Osteocyte (in vitro differentiated cells): ENCODE data around the gene C1orf198. TPM values are rescaled to one million over a fixed set of nuclear protein-coding genes. Genes with fewer than 3 reads are reported as not detected.
A peak's percentile ranks its signal among the peaks of the same experiment; 100 is the strongest.

Experiments used
- DNase-seq: peaks from one replicate; pipeline ENCODE4 v3.0.0; 2021; ENCODE audit warnings: mixed read lengths; ENCODE audit not compliant: unreplicated experiment; ENCODE audit errors: extremely low spot score
- H3K27ac Mint-ChIP-seq: one replicate; pipeline ENCODE4 v1.8.0; 2021; ENCODE audit warnings: mild to moderate bottlenecking, mixed read lengths; ENCODE audit not compliant: unreplicated experiment
- H3K27me3 Mint-ChIP-seq: one replicate; pipeline ENCODE4 v1.8.0; 2021; ENCODE audit warnings: mixed read lengths; ENCODE audit not compliant: unreplicated experiment
- H3K36me3 Mint-ChIP-seq: one replicate; pipeline ENCODE4 v1.8.0; 2021; ENCODE audit warnings: mixed read lengths; ENCODE audit not compliant: unreplicated experiment
- H3K4me1 Mint-ChIP-seq: one replicate; pipeline ENCODE4 v1.8.0; 2021; ENCODE audit warnings: mixed read lengths; ENCODE audit not compliant: unreplicated experiment
- H3K4me3 Mint-ChIP-seq: one replicate; pipeline ENCODE4 v1.8.0; 2021; ENCODE audit warnings: mild to moderate bottlenecking, moderate library complexity, mixed read lengths; ENCODE audit not compliant: unreplicated experiment
- H3K9me3 Mint-ChIP-seq: one replicate; pipeline ENCODE4 v1.8.0; 2021; ENCODE audit warnings: mixed read lengths; ENCODE audit not compliant: unreplicated experiment
- total RNA-seq: library from RNA; stranded (reverse); gene quantifications from 2 replicates; pipeline ENCODE4 v1.2.1, GENCODE V29; 2021
- TF ChIP-seq, protein P1 (sequence below): fragments of 200-600 bp; sonication (generic); IDR thresholded peaks from 2 replicates; pipeline ENCODE4 v1.5.0; 2021; ENCODE audit warnings: antibody characterized with exemption, mild to moderate bottlenecking, moderate library complexity

Gene C1orf198
- total RNA-seq, 1 donor from 2014 or later, result 281 TPM

DNA sequence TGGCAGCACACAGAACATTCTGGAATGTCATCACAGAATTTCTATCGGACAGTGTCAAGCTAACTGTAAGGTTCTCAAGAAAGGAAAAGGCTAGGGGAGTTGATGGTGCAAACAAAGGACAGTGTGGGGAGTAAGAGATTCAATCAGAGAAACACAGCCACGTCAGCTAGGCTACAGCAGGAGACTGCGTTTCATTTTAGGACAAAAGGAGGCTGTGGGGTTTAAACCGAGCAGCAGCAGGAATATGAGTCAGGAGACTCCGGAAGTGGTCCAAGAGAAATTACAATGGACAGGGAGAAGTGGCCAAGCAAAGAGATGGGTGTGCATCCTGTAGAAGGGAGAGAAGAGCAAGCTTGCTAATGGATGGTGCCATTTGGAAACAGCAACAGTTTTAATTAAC, 37.4 kb upstream of the C1orf198 start:
- Mint-ChIP-seq H3K27ac (peak overlapping the region; percentile 56), H3K4me3 (no peak overlapping the region), H3K9me3 (no peaks in the 10 kb centered on the region), H3K36me3 (peaks cover 29% of the 10 kb centered on the region), H3K27me3 (no peaks in the 10 kb centered on the region), H3K4me1 (peaks cover 27% of the 10 kb centered on the region)
- no peak for DNase-seq
- TF ChIP-seq, protein P1, sequence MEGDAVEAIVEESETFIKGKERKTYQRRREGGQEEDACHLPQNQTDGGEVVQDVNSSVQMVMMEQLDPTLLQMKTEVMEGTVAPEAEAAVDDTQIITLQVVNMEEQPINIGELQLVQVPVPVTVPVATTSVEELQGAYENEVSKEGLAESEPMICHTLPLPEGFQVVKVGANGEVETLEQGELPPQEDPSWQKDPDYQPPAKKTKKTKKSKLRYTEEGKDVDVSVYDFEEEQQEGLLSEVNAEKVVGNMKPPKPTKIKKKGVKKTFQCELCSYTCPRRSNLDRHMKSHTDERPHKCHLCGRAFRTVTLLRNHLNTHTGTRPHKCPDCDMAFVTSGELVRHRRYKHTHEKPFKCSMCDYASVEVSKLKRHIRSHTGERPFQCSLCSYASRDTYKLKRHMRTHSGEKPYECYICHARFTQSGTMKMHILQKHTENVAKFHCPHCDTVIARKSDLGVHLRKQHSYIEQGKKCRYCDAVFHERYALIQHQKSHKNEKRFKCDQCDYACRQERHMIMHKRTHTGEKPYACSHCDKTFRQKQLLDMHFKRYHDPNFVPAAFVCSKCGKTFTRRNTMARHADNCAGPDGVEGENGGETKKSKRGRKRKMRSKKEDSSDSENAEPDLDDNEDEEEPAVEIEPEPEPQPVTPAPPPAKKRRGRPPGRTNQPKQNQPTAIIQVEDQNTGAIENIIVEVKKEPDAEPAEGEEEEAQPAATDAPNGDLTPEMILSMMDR, result no peak

DNA sequence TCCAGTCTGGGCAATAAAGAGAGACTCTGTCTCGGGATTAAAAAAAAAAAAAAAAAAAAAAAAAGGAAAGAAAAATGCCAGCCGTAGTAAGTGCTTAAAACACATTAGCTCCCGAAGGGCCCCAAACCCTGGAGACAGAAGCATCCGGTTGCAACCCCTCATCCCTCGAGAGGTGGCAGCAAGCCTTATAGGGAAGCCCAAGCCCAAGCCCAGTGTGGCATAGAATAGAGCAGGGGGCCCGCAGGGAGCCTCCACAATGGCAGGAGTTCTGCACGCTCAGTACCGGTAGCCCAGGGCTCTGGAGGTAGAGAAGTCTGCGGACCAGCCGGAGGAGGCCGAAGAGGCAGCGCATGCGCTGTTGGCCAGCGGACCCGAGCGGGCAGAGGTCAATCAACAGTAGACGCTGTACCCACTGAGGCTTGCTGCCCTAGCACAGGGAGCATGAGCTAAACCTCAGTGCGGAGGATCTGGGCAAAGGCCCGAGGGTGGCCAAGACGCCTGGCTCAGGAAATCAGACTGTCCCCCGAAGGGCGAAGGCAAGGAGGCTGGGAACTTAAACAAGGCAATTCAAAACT, 34.1 kb upstream of the C1orf198 start:
- TF ChIP-seq, protein P1, result no peak
- Mint-ChIP-seq H3K4me1 (peaks cover 36% of the 10 kb centered on the region), H3K27ac (no peak overlapping the region), H3K9me3 (no peaks in the 10 kb centered on the region), H3K4me3 (no peak overlapping the region), H3K27me3 (no peaks in the 10 kb centered on the region), H3K36me3 (peaks cover 17% of the 10 kb centered on the region)
- DNase-seq, result no peak

- TF ChIP-seq, protein P1, result no peak
- H3K36me3 Mint-ChIP-seq, result peaks cover 14% of the 10 kb centered on the region
- no peak for DNase-seq
- no peak overlapping the region for H3K4me3 Mint-ChIP-seq
- no peaks in the 10 kb centered on the region for H3K9me3 Mint-ChIP-seq
- no peaks in the 10 kb centered on the region for H3K27me3 Mint-ChIP-seq
- H3K27ac Mint-ChIP-seq, result no peak overlapping the region
- peaks cover 43% of the 10 kb centered on the region for H3K4me1 Mint-ChIP-seq
Observed at GRCh38 chr1:230901671-230902070, 33.4 kb upstream of the C1orf198 start.

DNA sequence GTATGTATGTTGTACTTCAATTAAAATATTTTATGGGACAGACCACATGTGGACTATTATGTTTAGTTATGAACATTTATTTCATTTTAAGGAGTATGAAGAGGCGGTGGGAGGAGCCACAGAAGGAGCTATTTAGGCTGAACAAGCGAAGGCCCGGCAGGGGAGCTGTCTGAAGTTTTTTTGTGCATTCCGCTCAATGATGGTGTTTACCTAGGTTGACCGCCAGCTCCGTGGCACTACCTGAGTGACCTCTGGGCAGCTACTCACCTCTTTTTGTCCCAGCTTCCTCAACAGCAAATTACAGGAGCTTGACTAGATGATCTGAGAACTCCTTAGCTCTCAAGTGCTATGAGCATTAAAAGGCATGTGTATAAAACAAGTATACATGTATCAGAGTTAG, 32.7 kb upstream of the C1orf198 start:
- TF ChIP-seq, protein P1, result no peak
- Mint-ChIP-seq H3K27ac (no peak overlapping the region), H3K36me3 (peaks cover 12% of the 10 kb centered on the region), H3K4me1 (peaks cover 37% of the 10 kb centered on the region), H3K9me3 (no peaks in the 10 kb centered on the region), H3K27me3 (no peaks in the 10 kb centered on the region), H3K4me3 (no peak overlapping the region)
- no peak for DNase-seq

- H3K9me3 Mint-ChIP-seq, result no peaks in the 10 kb centered on the region
- peaks cover 5% of the 10 kb centered on the region for H3K36me3 Mint-ChIP-seq
- H3K27me3 Mint-ChIP-seq, result no peaks in the 10 kb centered on the region
- H3K4me3 Mint-ChIP-seq, result no peak overlapping the region
- no peak for DNase-seq
- peak overlapping the region; percentile 59 for H3K27ac Mint-ChIP-seq
- H3K4me1 Mint-ChIP-seq, result peaks cover 37% of the 10 kb centered on the region
- TF ChIP-seq, protein P1, result no peak
Observed at GRCh38 chr1:230899841-230900251, 31.5 kb upstream of the C1orf198 start.
